Measurements from ENCODE around the gene PDLIM7.

The PDLIM7 gene

GRCh38 chr5:177472460-177473442 lies 24.7 kb downstream of the PDLIM7 start:
- peak; percentile 71 for DNase-seq (ENCODE audit: low read depth)

- DNase-seq (ENCODE audit: low read depth), result no peak
These were observed 25.6 kb downstream of the PDLIM7 start for GRCh38 chr5:177471610-177472356.

GRCh38 chr5:177470759-177471536 lies 26.5 kb downstream of the PDLIM7 start:
- DNase-seq (ENCODE audit: low read depth), result no peak

GRCh38 chr5:177469750-177470525 lies 27.5 kb downstream of the PDLIM7 start:
- DNase-seq (ENCODE audit: low read depth), result no peak

- DNase-seq (ENCODE audit: low read depth), result no peak
These were observed 28.4 kb downstream of the PDLIM7 start for GRCh38 chr5:177468685-177469628.

- no peak for DNase-seq (ENCODE audit: low read depth)
These were observed 29.1 kb downstream of the PDLIM7 start for GRCh38 chr5:177468329-177468684.

- no peak for DNase-seq (ENCODE audit: low read depth)
These were observed 30.0 kb downstream of the PDLIM7 start for GRCh38 chr5:177467436-177467835.

- no peak for DNase-seq (ENCODE audit: low read depth)
These were observed 30.5 kb downstream of the PDLIM7 start for GRCh38 chr5:177466861-177467260.

- DNase-seq (ENCODE audit: low read depth), result no peak
These were observed 32.4 kb downstream of the PDLIM7 start for GRCh38 chr5:177465044-177465443.

- DNase-seq (ENCODE audit: low read depth), result no peak
These were observed 35.3 kb downstream of the PDLIM7 start for GRCh38 chr5:177462021-177462670.

- DNase-seq (ENCODE audit: low read depth), result no peak
These were observed 37.4 kb downstream of the PDLIM7 start for GRCh38 chr5:177459819-177460628.

GRCh38 chr5:177459357-177459756 lies 38.0 kb downstream of the PDLIM7 start:
- DNase-seq (ENCODE audit: low read depth), result no peak

- DNase-seq (ENCODE audit: low read depth), result no peak
These were observed 38.5 kb downstream of the PDLIM7 start for GRCh38 chr5:177458912-177459350.

- DNase-seq (ENCODE audit: low read depth), result no peak
These were observed 39.3 kb downstream of the PDLIM7 start for GRCh38 chr5:177457852-177458681.

GRCh38 chr5:177456976-177457851 lies 40.2 kb downstream of the PDLIM7 start:
- peak; percentile 68 for DNase-seq (ENCODE audit: low read depth)

GRCh38 chr5:177456591-177456964 lies 40.8 kb downstream of the PDLIM7 start:
- no peak for DNase-seq (ENCODE audit: low read depth)
